Stimulated activated CD4-positive, alpha-beta T cell treated with anti-CD3 and anti-CD28 coated beads, Interleukin-12 subunit alpha, Interleukin-12 subunit beta, amount 100 ng/mL, for 4 hours (primary cell): ENCODE measurements around the gene CFAP53.
A peak's percentile ranks its signal among the peaks of the same experiment; 100 is the strongest.
"Not testable (repeated sequence)": the region's sequence is repeated elsewhere in the genome, so short reads cannot be mapped to it uniquely, and the experiment has no call there.

ENCODE experiments used
- DNase-seq: peaks from one replicate; pipeline ENCODE4 v3.0.0-alpha.2; 2020

CFAP53 gene

GRCh38 chr18:50268022-50268747, 1.9 kb upstream of the CFAP53 start:
- peak; percentile 79 for DNase-seq

GRCh38 chr18:50262977-50263376, 3.3 kb downstream of the CFAP53 start:
- DNase-seq = no peak

- no peak for DNase-seq
Observed at GRCh38 chr18:50250935-50251334, 15.4 kb downstream of the CFAP53 start.

GRCh38 chr18:50249576-50249975, 16.7 kb downstream of the CFAP53 start:
- no peak for DNase-seq

- DNase-seq = no peak
Observed at GRCh38 chr18:50247561-50247960, 18.7 kb downstream of the CFAP53 start.

GRCh38 chr18:50241768-50242167, 24.5 kb downstream of the CFAP53 start:
- not testable (repeated sequence) for DNase-seq

- no peak for DNase-seq
Observed at GRCh38 chr18:50240080-50240563, 26.2 kb downstream of the CFAP53 start.

GRCh38 chr18:50232419-50232818, 33.9 kb downstream of the CFAP53 start:
- no peak for DNase-seq

GRCh38 chr18:50231621-50232020, 34.7 kb downstream of the CFAP53 start:
- DNase-seq = no peak

GRCh38 chr18:50220249-50220648, 46.0 kb downstream of the CFAP53 start:
- DNase-seq = not testable (repeated sequence)

GRCh38 chr18:50218432-50219197, 47.7 kb downstream of the CFAP53 start:
- DNase-seq = peak; percentile 15

GRCh38 chr18:50209311-50209710, 57.0 kb downstream of the CFAP53 start:
- no peak for DNase-seq

GRCh38 chr18:50207722-50208121, 58.6 kb downstream of the CFAP53 start:
- DNase-seq = no peak

GRCh38 chr18:50203801-50204604, 62.3 kb downstream of the CFAP53 start:
- no peak for DNase-seq

GRCh38 chr18:50201476-50202018, 64.7 kb downstream of the CFAP53 start:
- DNase-seq = no peak

- DNase-seq = no peak
Observed at GRCh38 chr18:50199921-50200320, 66.4 kb downstream of the CFAP53 start.

GRCh38 chr18:50199346-50199855, 66.9 kb downstream of the CFAP53 start:
- DNase-seq = no peak

GRCh38 chr18:50196261-50196660, 70.0 kb downstream of the CFAP53 start:
- DNase-seq = no peak

GRCh38 chr18:50195689-50196088, 70.6 kb downstream of the CFAP53 start:
- DNase-seq = no peak

GRCh38 chr18:50194631-50195532, 71.4 kb downstream of the CFAP53 start, which contains the start of gene MYO5B:
TSS of gene MYO5B (minus strand) at chr18:50195147. CDS start at chr18:50194793, 354 bp downstream.
- DNase-seq = peak; percentile 59
